ENCODE results near the gene ZNF579.
"Not testable (repeated sequence)": the region's sequence is repeated elsewhere in the genome, so short reads cannot be mapped to it uniquely, and the experiment has no call there.

ZNF579 gene

DNA sequence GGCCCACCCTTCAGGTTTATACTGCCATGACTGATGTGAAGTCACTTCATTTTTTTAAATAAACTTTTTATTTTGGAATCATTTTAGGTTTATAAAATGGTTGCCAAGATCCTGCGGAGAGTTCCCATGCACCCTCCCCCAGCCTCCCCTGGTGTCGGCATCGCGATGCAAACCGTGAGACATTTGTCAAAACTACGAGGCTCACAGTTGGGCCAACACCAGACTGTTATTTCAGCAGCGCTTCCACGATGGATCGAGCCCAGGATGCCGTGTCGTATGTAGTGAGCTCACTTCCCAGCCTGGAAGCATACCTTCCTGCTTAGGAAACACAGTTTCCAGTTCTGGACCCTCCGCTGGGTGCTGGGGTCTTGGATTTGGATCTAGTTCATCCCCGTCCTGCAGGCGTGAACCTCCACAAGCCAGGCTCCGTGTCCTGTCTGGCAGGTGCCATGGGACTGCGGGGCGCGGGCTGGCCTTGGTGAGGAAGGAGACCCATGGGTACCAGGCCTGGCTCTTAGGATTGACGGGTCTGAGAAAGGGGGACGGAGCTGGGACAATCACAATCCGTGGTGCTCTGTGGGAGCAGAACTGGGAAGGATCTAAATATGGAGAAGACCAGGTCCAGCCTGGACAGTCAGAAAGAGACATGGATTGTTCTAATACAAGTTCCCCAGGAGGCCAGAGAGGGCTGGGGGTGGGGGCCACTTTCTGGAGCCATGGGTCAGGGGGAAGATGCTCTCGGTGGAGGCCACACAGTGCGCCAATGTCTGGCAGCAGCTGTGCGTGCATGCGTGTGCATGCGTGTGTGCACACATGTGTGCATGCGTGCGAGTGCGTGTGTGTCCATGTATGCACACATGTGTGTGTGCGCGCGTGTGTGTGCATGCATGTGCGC, 41.3 kb downstream of the ZNF579 start:
- DNase-seq, result no peak

DNA sequence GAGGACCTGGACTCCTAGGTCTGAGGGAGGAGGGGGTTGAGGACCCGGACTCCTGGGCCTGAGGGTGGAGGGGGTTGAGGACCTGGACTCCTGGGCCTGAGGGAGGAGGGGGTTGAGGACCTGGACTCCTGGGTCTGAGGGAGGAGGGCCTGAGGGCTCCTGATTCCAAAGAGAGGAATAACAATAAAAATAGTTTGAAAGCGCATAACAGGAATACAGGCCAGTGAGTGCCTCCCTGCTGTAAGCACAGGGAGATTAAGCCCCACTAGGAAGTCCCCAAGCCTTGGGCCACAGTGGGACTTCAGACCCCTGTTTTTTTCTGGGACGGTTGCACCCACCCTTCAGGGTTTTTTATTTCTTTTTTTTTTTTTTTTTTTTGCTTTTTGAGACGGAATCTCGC, 42.5 kb downstream of the ZNF579 start:
- no peak for DNase-seq

DNA sequence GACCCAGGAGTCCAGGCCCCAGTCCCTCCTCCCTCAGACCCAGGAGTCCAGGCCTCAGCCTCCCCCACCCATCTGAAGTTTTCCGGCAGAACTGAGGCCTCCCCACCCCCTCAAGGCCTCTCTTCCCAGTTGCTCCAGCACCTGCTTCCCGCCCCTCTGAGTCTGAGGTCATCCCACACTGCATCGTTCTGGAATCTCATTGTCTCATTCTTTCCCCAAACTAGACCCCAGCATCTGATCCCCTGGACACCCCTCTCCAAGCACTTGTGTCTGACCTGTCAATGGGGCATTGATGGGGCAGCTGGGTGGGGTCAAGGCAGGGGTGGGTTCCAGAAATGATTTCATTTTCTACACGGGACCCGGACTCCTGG, 42.9 kb downstream of the ZNF579 start:
- no peak for DNase-seq

DNA sequence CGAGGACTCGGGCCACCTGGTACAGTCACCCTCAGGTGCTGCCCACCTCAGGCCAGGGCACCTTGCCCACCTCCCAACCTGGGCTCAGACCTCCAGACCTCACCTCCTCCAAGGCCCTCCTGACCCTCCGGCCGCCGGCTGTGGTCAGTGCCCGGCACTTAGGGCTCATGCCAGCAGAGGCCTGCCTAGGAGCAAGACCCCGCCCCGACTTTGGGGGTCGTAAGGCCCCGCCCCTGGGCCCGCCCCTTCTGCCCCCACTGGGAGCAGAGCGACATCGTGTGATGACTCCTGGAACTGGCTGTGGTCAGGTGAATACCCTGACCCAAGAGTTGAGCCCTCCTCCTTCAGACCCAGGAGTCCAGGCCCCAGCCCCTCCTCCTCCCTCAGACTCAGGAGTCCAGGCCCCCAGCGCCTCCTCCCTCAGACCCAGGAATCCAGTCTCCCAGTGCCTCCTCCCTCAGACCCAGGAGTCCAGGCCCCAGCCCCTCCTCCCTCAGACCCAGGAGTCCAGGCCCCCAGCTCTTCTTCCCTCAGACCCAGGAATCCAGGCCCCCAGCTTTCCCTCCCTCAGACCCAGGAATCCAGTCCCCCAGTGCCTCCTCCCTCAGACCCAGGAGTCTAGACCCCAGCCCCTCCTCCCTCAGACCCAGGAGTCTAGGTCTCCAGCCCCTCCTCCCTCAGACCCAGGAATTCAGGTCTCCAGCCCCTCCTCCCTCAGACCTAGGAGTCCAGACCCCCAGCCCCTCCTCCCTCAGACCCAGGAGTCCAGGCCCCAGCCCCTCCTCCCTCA, 43.5 kb downstream of the ZNF579 start, which contains the start of gene SBK2:
TSS of gene SBK2 (minus strand) at position 183 of the 790 bp plus-strand sequence. CDS start 839 bp downstream, outside the sequence.
- DNase-seq, result no peak

DNA sequence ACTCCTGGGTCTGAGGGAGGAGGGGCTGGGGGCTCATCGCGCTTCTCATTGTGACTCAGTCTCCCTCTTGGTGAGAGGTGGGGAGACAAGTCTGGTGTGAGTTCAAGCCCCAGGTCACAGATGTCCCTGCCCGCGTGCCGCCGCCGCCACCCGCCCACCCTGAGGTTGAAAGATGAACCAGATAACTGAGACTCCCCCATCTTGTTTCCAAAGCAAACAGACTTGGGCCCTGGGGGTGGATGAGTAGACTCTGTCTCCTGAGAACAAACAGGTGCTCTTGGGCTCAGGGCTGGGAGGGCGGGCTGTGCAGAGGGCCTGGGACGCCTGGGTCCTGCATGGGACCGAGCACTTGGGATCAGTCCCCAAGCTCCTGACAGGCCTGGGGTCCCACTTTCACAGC, 44.3 kb downstream of the ZNF579 start:
- no peak for DNase-seq

DNA sequence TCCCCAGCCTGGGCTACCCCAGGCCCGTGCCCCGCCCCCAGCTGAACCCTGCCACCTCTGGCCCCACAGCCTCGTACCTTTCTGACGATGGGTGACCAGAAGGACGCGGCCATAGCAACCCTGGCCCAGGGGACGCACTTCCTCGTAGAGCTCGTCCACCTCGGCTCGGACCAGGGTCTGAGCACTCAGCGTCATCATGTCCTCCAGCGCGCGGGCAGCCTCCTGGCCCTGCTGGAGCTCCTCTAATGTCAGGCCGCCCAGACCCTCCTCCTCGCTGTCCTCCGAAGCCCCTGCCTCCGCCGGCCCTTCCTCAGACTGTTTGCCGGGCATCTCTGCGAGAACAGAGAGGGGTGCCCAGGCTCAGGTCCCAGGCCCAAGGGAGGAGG, 44.7 kb downstream of the ZNF579 start:
- no peak for DNase-seq

DNA sequence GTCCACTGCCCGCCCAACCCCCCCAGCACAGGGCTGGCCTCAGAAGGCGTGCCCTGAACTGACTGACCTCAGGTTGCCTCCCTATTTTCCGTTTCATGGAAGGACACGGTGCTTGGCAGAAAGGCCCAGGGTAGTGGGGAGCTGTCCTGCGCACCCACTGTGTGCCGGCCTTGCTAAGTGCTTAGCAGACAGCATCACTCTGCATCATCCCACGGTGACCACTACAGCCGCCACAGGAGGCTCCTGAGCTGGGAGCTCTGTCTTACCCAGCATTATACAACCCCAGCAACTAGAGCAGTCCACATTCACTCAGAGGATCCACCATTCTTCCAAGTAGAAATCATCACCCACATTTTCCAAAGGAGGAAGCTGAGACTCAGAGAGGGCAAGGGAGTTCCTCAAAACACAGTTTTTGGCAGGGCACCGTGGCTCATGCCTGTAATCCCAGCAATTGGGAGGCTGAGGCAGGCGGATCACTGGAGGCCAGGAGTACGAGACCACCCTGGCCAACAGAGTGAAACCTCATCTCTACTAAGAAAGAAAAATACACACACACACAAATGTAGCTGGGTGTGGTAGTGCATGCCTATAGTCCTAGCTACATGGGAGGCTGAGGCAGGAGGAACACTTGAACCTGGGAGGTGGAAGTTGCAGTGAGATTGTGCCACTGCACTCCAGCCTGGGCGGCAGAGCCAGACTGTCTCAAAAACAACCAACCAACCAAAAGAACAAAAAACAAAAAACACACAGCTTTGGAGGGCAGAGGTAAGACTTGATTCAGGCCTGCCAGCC, 45.3 kb downstream of the ZNF579 start:
- no peak for DNase-seq

DNA sequence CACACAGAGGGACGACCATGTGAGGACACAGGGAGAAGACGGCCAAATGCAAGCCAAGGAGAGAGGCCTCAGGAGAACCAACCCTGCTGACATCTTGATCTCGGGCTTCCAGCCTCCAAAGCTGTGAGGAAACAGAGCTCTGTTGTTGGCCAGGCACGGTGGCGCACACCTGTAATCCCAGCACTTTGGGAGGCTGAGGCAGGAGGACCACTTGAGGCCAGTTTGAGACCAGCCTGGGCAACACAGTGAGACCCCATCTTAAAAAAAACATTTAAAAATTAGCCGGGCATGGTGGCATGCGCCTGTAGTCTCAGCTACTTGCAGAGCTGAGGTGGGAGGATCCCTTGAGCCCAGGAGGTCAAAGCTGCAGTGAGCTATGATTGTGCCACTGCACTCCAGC, 46.4 kb downstream of the ZNF579 start:
- DNase-seq, result not testable (repeated sequence)

DNA sequence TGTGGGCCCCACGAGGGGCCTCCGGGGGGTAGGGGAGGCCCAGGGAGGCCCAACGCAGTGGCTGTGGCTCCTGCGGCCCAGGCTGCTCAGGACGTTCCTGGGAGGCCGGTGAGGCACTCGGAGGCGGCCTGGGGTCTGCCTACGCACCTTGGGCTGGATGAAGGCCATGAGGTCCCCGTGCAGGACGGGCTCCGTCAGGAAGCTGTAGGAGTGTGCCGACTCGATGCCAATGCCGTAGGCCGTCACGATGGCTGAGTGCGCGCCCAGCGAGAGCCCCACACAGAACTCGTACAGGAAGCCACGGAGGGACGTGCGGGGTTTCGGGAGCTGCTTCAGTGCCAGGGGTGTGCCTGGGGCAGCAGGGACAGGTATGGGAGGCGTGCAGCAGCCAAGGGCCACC, 49.7 kb downstream of the ZNF579 start:
- DNase-seq, result no peak

DNA sequence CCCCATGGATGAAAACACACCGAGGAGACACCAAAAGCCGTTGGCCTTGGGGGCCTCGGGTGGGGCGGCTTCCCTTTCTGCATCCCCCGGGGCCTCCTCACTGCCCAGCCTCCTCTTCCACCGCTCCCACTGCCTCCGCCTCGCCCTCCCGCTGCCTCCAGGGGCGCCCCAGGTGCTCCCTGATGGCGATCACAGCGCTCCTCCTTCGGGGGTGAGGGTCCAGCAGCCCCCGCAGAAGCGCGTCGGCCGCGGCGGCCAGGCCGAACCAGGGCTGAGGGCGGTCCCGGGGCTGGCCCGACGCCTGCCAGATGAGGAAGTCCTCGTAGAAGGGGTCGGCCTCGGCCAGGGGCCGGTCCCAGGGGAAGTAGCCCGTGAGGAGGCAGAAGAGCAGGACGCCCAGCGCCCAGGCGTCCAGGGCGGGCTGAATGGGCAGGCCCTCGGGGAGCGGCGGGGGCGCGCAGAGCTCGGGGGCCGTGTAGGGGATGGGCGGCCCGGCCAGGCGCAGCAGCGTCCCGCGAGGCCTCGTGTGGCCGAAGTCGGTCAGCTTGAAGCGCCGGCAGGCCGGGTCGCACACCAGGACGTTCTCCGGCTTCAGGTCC, 50.9 kb downstream of the ZNF579 start:
- no peak for DNase-seq

DNA sequence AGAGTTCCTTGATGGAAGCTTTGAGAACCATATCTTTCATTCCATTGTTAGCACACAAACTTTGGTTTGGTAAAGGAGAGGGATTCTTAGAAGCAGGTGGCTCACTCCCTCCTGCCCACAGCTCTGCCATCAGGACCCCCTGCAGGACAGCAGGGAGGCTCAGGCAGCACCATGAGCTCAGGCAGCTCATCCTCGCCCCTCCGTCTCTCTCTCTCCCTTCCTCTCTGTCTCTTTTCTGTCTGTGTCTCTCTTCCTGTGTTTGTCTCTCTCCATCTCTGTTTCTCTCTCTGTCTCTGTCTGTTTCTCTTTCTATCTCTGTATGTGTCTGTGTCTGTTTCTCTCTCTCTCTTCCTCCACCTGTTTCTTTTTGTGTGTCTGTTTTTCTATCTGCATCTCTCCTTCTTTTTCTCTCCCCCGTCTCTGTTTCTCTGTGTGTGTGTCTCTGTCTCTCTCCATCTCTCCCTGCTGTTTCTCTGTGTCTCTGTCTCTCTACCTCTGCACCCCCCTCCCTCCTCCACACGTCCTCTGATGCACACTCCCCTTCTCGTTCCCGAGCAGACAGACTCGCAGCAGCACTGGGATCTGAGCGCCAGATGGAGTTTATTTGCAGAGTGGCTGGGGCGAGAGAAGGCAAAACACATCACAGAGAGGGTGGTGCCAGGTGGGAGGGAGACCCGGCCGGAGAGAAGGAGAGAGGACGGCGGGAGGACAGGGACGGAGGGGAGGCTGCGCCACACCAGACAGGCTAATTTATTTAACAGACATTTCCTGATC, 52.4 kb downstream of the ZNF579 start:
- peak in 2 of 14 donors; percentile 9 to 94 for DNase-seq

DNA sequence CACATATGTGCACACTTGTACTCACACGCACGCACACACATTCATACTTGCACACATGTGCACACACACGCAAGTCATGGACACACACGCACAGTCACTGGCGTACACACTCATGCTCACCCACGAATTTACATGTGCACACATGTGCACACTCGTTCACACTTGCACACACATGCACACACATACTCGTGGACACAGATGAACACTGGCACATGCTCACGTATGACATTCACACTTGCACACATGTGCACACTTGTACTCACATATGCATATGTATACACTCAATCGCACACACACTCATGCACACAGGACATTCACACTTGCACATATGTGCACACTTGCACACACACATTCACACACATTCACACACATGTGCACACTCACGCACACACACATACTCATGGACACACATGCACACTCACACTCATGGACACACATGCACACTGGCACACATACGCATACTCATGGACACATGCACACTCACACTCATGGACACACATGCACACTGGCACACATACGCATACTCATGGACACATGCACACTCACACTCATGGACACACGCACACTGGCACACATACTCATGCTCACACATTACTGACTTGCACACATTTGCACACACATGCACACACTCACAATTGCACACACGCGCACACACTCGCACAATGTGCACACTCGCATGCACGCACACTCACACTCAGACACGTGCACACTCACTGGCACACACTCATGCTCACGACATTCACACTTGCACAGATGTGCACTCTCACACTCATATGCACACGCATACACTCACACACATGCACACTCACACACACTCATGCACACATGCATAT, 53.2 kb downstream of the ZNF579 start:
- no peak for DNase-seq

Measured in C1 segment of cervical spinal cord (tissue), 14 donors.